ENCODE data around the gene DPH1.

Gene DPH1

GRCh38 chr17:2028234-2028614, 1.7 kb upstream of the DPH1 start:
- Histone ChIP-seq H3K9ac (peak overlapping the region in 4 of 11 experiments; percentile 25 to 87 (median 44); a peak in 5 of 22 replicates), H3K27ac (no peak overlapping the region), H3K27me3 (peaks cover 21 to 51% (median 45%) of the 10 kb centered on the region in 11 experiments), H3K36me3 (peaks cover 0 to 6% (median 0%) of the 10 kb centered on the region in 11 experiments; a peak in 2 of 22 replicates), H3K9me3 (replicated peaks in 1 of 11) (no peaks in the 10 kb centered on the region), H4K20me1 (peaks cover 0 to 19% (median 9%) of the 10 kb centered on the region in 11 experiments; a peak in 9 of 22 replicates), H3K4me1 (peaks cover 46 to 84% (median 72%) of the 10 kb centered on the region in 10 experiments), H3K4me2 (peak overlapping the region in 9 of 11 experiments; percentile 85 to 96 (median 94); a peak in 18 of 22 replicates), H3K4me3 (no peak overlapping the region)
- no peak for TF ChIP-seq Cebpa-rat (IDR thresholded peaks at IDR 0.05)

- Histone ChIP-seq H3K9ac (peak overlapping the region in 4 of 11 experiments; percentile 25 to 92 (median 66); a peak in 6 of 22 replicates), H3K4me2 (peak overlapping the region in 10 of 11 experiments; percentile 35 to 96 (median 92); a peak in 19 of 22 replicates), H3K4me1 (peaks cover 49 to 84% (median 74%) of the 10 kb centered on the region in 10 experiments), H4K20me1 (peaks cover 0 to 24% (median 15%) of the 10 kb centered on the region in 11 experiments; a peak in 10 of 22 replicates), H3K27ac (0 out of 22 replicates have a peak overlapping the region, but pooled peaks of 1 of the 11 experiments have one; percentile 22), H3K9me3 (replicated peaks in 1 of 11) (no peaks in the 10 kb centered on the region), H3K36me3 (peaks cover 0 to 6% (median 0%) of the 10 kb centered on the region in 11 experiments; a peak in 2 of 22 replicates), H3K27me3 (peaks cover 21 to 49% (median 44%) of the 10 kb centered on the region in 11 experiments), H3K4me3 (no peak overlapping the region)
- no peak for TF ChIP-seq Cebpa-rat (IDR thresholded peaks at IDR 0.05)
These were observed 1.2 kb upstream of the DPH1 start for GRCh38 chr17:2028737-2029136.

GRCh38 chr17:2030779-2031163, 818 bp downstream of the DPH1 start:
- Histone ChIP-seq H3K4me3 (peak overlapping the region; percentile 89 to 100 (median 97)), H3K27ac (peak overlapping the region in 10 of 11 experiments; percentile 53 to 90 (median 86); a peak in 17 of 22 replicates), H3K9me3 (replicated peaks in 1 of 11) (no peaks in the 10 kb centered on the region), H3K4me2 (peak overlapping the region; percentile 84 to 96 (median 92)), H4K20me1 (peaks cover 0 to 28% (median 4%) of the 10 kb centered on the region in 11 experiments; a peak in 9 of 22 replicates), H3K27me3 (peaks cover 6 to 29% (median 26%) of the 10 kb centered on the region in 11 experiments; a peak in 20 of 22 replicates), H3K9ac (peak overlapping the region; percentile 78 to 92 (median 87)), H3K4me1 (peaks cover 47 to 82% (median 70%) of the 10 kb centered on the region in 10 experiments), H3K36me3 (peaks cover 0 to 10% (median 2%) of the 10 kb centered on the region in 11 experiments; a peak in 13 of 22 replicates)
- TF ChIP-seq Cebpa-rat (IDR thresholded peaks at IDR 0.05), result no peak

- peaks cover 46 to 62% (median 56%) of the 10 kb centered on the region in 10 experiments for H3K4me1 ChIP-seq
- no peaks in the 10 kb centered on the region for H3K9me3 ChIP-seq (replicated peaks in 1 of 11)
- peaks cover 18 to 34% (median 25%) of the 10 kb centered on the region in 11 experiments for H3K36me3 ChIP-seq
- H4K20me1 ChIP-seq, result peaks cover 0 to 28% (median 4%) of the 10 kb centered on the region in 11 experiments; a peak in 8 of 22 replicates
- TF ChIP-seq Cebpa-rat (IDR thresholded peaks at IDR 0.05), result no peak
- H3K27me3 ChIP-seq, result peaks cover 0 to 9% (median 2%) of the 10 kb centered on the region in 11 experiments; a peak in 8 of 22 replicates
- no peak overlapping the region; a peak in 2 of 20 replicates for H3K4me3 ChIP-seq
- H3K27ac ChIP-seq, result peak overlapping the region in 8 of 11 experiments; percentile 1 to 63 (median 47); a peak in 12 of 22 replicates
- H3K4me2 ChIP-seq, result peak overlapping the region; percentile 26 to 94 (median 75); a peak in 21 of 22 replicates
- peak overlapping the region in 7 of 11 experiments; percentile 8 to 54 (median 40); a peak in 6 of 22 replicates for H3K9ac ChIP-seq
These were observed 3.2 kb downstream of the DPH1 start for GRCh38 chr17:2033153-2033552.

GRCh38 chr17:2034157-2034556, 4.2 kb downstream of the DPH1 start:
- TF ChIP-seq Cebpa-rat (IDR thresholded peaks at IDR 0.05), result no peak
- Histone ChIP-seq H3K9ac (peak overlapping the region in 6 of 11 experiments; percentile 20 to 54 (median 43); a peak in 7 of 22 replicates), H3K27me3 (no peaks in the 10 kb centered on the region), H4K20me1 (peaks cover 0 to 28% (median 4%) of the 10 kb centered on the region in 11 experiments; a peak in 8 of 22 replicates), H3K36me3 (peaks cover 18 to 43% (median 32%) of the 10 kb centered on the region in 11 experiments), H3K27ac (peak overlapping the region in 8 of 11 experiments; percentile 1 to 63 (median 47); a peak in 13 of 22 replicates), H3K4me3 (no peak overlapping the region; a peak in 1 of 20 replicates), H3K9me3 (replicated peaks in 1 of 11) (no peaks in the 10 kb centered on the region), H3K4me1 (peaks cover 36 to 52% (median 46%) of the 10 kb centered on the region in 10 experiments), H3K4me2 (peak overlapping the region in 10 of 11 experiments; percentile 26 to 94 (median 77); a peak in 20 of 22 replicates)

- 0 out of 20 replicates have a peak overlapping the region, but pooled peaks of 1 of the 10 experiments have one; percentile 42 for H3K4me3 ChIP-seq
- H3K36me3 ChIP-seq, result peaks cover 18 to 48% (median 34%) of the 10 kb centered on the region in 11 experiments
- H3K9me3 ChIP-seq (replicated peaks in 1 of 11), result no peaks in the 10 kb centered on the region
- peaks cover 0 to 28% (median 4%) of the 10 kb centered on the region in 11 experiments; a peak in 8 of 22 replicates for H4K20me1 ChIP-seq
- H3K4me1 ChIP-seq, result peaks cover 31 to 46% (median 39%) of the 10 kb centered on the region in 10 experiments
- no peaks in the 10 kb centered on the region for H3K27me3 ChIP-seq
- TF ChIP-seq Cebpa-rat (IDR thresholded peaks at IDR 0.05), result no peak
- peak overlapping the region in 8 of 11 experiments; percentile 39 to 67 (median 52); a peak in 9 of 22 replicates for H3K9ac ChIP-seq
- peak overlapping the region in 9 of 11 experiments; percentile 26 to 82 (median 67); a peak in 15 of 22 replicates for H3K4me2 ChIP-seq
- peak overlapping the region in 8 of 11 experiments; percentile 60 to 74 (median 64); a peak in 15 of 22 replicates for H3K27ac ChIP-seq
These were observed 5.0 kb downstream of the DPH1 start for GRCh38 chr17:2034806-2035540.

GRCh38 chr17:2035541-2036488, 5.9 kb downstream of the DPH1 start:
- no peaks in the 10 kb centered on the region for H3K27me3 ChIP-seq
- H4K20me1 ChIP-seq, result peaks cover 0 to 27% (median 4%) of the 10 kb centered on the region in 11 experiments; a peak in 8 of 22 replicates
- H3K9ac ChIP-seq, result 0 out of 22 replicates have a peak overlapping the region, but pooled peaks of 1 of the 11 experiments have one; percentile 6
- H3K4me1 ChIP-seq, result peaks cover 29 to 45% (median 39%) of the 10 kb centered on the region in 10 experiments
- no peak overlapping the region for H3K4me2 ChIP-seq
- peak overlapping the region in 3 of 11 experiments; percentile 12 to 48 (median 16); a peak in 5 of 22 replicates for H3K27ac ChIP-seq
- H3K36me3 ChIP-seq, result peaks cover 18 to 56% (median 41%) of the 10 kb centered on the region in 11 experiments
- H3K4me3 ChIP-seq, result no peak overlapping the region
- no peak for TF ChIP-seq Cebpa-rat (IDR thresholded peaks at IDR 0.05)
- H3K9me3 ChIP-seq (replicated peaks in 1 of 11), result no peaks in the 10 kb centered on the region

Measured in BLaER1 treated with 17β-estradiol and CSF1 and Interleukin-3, amounts not matched to agents 10 nM and 100 nM (cell line).